GM11168 (cell line): ENCODE results near the gene EIF2D.

Source experiments
- in situ Hi-C: fragments of 300-500 bp; cut with MboI; formaldehyde crosslinking; loops from one replicate; pipeline ENCODE4 v1.12.0; 2022; ENCODE audit warnings: low sequenced_read_pairs; ENCODE audit not compliant: unreplicated experiment

EIF2D gene

DNA sequence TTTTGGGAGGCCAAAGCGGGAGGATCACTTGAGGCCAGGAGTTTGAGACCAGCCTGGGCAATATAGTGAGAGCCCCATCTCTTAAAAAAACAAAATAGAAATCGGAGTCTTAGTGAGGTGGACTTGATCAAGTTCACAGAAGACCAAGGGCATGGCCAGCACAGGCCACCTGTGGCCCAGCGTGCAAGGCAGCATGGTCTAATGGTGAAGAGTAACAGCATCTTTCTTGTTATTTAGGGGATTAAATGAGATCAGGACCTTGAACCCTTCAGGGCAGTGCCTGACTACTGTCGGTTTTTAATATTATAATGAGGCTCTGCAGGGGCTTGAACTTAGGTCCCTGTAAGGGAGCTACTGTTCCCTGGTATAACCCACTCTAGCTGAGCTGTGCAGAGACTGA is 38.5 kb downstream of the EIF2D start:
- in situ Hi-C loops = no loop called here

DNA sequence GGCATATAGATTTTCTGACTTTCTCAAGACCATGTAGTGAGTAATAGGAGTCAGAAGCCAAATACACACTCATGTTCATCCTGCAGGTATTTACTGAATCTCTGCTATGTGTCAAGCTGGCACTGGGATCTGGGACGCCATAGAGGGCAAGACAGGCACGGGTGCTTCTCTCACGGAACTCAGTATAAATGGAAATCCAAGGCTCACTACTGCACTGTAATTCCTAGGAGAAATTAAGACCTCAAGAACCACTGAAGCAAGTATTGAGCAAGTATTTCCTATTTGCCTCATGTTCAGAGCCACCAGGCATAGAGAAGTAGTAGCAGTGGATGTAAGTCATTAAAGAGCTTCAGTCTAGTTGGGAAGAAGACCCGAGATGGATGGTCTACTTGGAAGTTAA is 38.9 kb downstream of the EIF2D start:
- in situ Hi-C loops = no loop called here

DNA sequence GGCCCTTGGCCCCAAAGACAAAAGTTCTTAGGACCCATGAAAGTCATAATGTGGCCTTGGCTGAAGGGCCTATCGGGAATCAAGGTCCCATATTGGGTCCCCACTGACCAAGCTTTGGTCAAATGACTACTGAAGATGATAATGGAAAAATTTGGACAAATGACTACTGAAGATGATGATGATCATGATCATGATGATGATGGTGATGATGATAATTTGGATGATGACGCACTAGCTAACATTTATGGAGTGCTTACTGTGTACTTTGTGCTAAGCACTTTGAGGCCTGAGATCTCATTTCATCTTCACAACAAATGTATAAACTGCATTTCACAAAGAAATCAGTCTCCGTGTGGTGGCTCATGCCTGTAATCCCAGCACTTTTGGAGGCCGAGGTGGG is 39.4 kb downstream of the EIF2D start:
- in situ Hi-C loops = no loop called here

DNA sequence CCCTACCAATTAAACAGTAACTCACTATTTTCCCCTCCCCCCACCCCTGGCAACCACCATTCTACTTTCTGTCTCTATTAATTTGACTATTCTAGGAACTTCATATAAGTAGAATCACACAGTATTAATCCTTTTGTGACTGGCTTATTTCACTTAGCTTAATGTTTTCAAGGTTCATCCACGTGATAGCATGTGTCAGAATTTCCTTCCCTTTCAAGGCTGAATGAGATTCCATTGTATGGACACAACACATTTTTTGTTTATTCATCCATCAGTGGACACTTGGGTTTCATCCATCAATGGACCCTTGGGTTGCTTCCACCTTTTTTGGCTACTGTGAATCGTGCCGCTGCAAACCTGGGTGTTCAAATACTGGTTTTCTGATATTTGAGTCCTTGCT is 41.7 kb downstream of the EIF2D start:
- in situ Hi-C loops = no loop called here

DNA sequence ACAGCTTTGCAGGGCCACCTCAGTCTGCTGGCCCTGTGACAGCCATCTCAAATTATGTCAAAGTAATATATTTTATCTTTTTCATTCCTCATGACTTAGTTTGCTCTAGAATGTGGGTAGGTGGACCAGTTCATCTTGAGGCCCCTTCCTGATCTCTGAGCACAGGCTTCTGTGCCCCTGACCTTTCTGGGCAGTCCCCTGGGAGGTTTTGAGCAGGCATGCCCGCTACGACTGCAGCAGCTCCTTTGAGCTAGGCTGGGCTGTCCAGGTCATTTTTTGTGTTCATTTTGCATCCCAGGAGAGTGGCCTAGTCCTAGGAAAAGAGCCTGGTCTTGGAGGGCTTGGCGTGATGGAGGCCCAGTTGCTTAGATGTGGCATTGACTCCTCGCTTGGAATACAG is 42.7 kb downstream of the EIF2D start:
- in situ Hi-C loops = no loop called here

DNA sequence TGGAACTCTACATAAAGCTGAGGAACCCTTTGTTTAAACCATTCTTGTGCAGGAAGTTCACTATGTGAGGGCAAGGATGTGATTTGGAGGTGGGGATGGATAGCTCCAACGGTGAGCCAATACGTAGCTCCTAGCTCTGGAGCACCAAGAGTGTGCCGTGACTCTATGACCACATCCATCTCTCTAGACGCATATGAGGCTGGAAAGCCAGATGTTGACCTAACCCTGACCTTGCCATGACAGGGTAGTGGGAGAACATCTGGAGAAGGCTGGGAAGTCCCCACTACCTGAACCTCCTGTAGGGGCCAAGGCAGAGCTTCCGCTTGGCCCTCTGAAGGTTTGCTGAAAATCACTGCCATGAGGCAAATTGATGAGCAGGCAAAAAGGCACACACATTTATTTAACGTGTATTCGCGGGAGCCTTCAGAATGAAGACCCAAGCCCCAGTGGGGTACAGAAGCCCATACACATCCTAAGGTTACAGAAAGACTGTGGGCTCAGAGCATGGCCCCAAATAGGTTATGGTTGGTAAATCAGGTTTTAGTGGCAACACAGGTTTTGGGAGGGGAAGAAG is 43.4 kb downstream of the EIF2D start:
- in situ Hi-C loops = no loop called here

DNA sequence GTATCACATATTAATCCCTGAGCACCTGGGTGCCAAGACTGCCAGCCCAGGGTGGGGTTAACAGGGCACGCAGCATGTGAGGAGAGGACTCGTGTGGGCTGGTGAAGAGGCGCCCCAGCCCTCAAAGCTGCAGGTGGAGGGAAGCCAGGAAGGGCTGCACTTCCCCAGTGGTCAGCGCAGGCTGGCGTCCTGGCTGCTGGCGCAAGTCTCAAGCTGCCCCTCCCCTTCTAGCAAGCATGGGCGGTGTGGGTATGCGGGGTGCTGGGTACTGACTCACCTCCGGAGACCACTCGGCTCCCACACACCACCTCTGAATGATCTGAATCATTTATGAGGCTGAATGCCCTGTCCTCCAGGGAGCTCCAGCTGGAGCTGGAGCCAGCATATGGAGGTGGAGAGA is 44.0 kb downstream of the EIF2D start:
- in situ Hi-C loops = no loop called here

DNA sequence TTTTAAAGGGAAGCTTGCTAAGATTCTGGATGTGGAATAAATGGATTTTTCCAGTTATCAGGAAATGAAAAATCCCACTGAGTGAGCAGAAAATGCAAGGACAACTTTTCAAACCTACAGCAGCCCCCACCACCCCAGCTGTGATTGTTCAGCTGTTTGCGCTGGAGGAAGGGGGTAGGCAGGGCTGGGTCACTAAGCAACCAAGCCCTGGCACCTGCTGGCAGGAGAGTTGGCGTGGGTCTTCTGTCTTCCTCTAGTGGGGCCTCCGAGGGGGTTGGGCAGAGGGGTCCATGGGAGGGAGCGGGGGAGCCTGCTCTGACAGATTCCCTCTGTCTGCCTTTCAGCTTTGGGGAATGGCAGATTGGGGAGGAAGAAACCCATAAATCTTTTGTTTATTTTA is 45.3 kb downstream of the EIF2D start:
- in situ Hi-C loops = no loop called here

DNA sequence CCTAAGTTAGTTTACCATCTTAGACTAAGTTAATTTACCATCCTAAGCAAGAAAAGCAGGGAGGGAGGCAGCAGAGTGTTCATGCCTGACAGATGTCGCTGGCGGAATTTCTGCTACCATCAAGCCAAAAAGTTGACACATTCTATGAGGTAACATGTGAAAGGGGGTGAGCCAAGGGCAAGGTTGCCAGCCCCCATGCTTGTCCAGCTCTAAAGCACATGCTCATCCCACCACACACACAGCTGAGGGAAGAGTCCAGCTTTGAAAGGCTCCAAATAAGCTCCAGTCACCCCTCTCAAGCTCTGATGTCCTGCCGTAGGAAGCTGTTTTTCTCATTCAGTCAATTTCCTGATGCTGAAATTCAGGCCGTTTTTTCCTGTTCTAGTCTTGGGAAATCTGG is 46.3 kb downstream of the EIF2D start:
- in situ Hi-C loops = no loop called here

DNA sequence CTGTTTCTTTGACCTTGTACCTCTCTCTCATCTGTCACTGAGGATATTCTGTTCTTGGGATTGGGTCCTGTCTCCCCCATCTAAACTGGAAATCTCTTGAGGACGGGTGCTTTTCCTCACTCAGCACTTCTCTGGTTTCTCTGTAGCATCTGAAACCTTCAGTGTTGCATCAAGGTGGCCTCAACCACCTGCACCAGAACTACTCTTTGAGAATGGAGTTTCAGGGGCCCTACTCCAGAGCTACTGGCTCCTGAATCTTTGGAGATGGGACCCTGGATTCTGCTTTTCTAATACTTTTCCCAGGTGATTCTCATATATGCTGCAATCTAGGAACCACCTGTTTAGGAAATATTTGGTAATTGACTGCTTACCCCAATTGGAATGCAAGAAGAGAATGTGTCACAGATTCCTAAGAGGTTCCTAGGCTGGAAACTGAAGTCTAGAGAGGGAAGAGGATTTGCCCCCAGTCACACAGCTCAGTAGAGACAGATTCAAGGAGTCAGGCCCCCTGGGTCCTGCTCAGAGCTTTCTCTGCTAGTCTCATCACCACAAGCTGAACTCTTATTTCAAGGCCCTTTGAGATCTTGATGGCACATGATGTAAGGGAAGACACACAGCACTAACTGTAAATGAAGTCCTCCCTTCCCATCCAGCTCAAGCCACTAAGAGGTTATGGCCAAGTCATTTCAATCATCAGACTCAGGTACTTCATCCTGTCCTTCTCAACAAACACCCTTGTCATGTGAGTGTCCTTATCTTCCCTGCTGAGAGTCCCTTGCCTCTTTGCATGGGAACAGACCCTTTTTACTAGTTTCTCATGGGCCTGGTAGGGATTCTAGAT is 48.7 kb downstream of the EIF2D start:
- in situ Hi-C loops = no loop called here

DNA sequence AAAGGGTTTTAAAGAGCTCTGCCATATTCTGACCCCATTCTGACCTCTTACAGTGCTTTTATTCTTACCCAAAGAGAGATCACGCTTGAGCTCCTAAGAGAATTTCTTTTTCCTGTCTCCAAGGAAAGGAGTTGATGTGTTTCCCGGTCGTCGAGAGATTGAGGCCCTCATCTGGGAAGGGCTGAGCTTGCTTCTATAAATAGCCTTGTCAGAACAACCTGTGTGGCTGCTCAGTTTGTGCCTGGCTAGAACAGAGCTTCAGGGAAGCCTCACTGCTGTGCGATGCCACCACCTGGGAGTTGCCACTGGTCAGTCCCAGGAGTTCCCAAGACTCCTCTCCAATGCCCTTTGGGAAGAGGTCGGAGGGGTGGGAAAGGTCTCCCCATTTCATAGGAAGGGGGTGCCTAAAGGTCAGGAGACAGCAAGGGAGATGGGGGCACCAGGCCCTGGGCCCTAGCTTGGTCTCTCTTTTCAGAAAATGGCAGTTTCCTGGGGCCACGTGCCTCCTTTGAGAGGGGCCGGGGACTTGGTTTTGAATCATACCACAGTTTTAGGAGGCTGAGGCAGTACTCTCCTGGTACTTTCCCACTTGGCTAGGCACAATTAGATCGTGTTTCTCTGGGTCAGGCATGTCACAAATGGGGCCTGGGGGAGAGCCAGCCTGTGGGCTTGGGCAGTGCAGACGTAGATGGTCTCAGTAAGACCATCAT is 52.1 kb downstream of the EIF2D start:
- in situ Hi-C loops = no loop called here

DNA sequence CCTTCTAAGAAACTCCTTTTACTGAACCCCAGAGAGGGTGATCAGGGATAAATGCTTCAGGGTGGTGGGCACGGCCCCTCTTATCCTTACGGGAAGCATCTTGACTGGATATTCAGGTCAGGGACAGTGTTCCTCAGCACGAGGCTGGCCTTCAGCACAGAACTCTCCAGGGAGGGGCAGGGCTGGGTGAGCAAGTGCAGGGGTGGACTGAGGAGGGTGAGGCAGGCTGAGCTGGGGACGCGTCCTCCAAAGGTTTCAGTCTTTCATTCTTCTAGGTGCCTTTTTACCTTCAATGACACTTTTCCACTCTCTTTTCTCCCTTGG is 52.6 kb downstream of the EIF2D start:
- in situ Hi-C loops = no loop called here

DNA sequence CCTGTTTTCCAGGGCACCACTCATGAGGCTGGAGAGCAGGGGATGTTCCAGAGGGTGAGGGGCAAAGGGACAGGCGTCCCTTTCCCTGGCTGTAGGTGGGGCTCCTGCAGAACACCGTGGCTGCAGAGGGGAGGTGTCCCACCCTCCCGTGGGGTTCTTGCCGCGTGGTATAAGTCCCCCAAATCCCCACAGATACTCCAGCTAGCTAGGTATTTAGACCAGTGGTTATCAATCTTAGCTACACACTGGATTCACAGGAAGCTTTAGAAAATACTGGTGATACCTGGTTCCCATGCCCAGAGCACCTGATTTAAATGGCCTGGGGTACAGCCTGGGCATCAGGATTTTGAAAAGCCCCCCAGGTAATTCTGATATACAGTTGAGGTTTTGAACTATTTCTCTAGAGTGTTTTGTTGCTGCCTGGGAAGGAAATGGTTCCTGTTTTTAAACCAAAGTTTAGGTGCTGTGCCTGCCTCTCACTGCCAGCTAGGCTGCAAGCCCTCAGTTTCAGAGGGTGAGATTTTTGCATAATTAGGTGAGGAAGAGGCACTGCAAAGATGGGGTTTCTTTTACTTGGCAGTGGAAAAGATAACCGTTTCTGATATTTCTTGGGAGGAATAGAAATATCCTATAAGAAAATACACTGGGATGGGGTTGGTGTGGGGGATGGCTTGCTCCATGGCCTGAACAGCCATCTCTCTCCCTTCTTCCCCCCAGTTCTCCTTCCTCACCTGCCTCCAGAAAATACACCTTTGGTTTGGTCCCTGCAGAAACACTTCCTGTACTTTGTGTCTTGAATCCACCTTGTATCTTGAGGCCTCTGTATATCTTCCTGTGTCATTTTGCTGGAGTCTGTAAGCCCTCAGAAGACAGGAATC is 53.2 kb downstream of the EIF2D start:
- in situ Hi-C loops = no loop called here

DNA sequence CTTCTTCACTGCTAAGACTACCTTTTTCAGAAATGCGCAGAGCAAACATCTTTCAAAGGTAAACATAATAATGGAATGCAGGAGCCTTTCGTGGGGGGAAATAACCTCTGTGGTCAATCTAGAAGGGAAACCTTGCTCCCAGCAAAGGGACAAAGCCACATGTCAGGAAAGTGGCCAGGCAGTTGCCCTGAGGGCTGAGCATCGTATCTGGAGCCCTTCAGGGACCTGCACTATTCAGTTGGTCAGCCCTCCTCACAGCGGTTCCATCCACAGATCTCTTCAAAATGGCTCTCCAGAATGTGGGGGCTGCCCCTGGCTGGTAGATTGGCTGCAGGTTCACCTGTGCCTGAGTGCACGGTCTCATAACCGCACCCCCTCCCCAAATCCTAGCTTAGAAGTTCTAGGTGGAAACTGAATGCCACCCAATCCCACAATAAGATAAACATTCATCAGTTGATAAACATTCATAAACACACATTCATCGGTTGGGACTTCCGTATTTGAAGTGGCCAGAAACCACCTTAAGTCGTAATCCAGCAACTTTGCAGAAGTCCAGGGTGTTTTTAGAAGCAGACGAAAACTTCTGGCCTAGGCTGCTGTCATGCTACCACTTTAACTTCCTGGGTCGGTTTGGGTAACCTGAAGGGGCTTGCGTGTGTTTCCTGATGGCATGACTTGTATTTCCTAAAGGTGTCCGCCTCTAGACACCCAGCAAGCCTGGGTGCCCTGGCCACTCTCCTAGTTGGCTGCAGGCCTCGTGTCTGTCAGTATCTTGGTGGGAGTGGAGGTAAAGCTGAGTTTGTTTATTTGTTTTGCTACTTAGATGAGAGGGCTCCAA is 54.4 kb downstream of the EIF2D start:
- in situ Hi-C loops = no loop called here

DNA sequence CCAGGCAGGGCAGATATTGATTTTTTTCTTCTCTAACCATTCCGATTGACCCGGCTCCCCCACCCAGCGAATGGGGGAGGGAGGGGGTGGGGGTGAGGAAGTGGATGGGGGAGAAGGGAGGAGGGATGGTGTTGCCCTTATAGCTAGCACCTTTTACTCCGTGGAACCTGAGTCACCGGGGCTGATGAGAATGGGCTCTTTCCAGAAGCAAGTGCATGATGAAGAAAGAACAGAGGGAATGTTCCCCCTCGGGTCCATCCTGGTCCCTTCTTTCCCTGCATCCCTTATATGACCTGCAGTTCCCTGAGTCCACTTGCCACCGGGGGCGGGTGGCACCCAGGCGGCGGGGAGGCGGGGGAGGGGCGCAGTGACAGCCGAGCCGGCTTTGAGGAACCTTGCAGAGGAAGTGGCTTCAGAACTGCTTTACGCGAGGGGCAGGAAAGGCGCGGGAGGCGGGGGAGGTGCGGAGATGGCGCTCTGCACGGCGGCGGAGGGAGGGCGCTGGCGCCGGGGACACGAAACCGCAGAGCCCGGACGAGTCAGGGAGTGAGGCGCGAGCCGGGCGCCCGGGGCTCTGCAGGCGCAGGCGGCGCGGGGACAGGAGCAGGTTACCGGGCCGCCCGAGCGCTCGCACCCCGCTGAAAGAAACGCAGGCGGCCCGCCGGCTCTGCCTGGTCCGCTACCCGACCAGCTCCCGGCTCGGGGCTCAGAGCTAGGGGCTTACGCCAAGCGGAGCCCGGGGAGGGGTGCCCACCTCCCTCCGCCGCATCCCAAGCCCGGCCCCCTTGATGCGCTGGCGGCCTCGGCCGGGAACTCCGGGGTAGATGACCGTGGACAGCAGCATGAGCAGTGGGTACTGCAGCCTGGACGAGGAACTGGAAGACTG is 55.3 kb downstream of the EIF2D start:
- in situ Hi-C loops = no loop called here

DNA sequence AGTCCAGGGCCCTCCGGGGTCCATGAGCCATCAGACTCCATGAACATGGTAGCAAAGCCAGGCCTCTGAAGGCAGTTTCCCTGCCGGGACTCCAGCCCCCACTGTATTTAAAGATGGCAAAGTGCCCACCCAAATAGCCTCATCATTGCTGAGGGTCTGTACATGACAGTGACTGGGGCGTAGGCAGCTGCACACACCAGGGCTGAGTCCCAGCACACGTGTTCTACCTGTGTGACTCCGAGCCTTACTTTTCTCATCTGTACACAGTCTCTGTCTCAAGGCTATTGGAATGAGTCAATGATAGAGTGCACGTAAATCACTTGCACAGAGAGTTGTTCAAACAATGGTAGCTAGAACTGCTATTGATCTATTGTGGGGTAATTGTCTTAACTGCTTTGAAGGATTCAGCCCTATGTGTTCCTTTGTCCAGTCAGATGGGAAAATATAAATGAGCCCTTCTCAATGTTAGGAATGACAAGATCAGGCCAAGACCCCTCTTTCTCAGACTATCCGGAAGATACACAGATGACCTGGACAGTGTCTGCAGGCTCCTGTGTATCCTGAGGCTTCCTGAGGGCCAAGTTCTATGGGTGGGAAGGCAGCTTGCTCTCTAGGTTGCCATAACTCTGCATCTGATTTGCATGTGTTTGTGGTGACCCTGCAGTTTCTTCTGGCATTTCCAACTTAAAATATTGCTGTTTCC is 56.1 kb downstream of the EIF2D start:
- in situ Hi-C loops = no loop called here

DNA sequence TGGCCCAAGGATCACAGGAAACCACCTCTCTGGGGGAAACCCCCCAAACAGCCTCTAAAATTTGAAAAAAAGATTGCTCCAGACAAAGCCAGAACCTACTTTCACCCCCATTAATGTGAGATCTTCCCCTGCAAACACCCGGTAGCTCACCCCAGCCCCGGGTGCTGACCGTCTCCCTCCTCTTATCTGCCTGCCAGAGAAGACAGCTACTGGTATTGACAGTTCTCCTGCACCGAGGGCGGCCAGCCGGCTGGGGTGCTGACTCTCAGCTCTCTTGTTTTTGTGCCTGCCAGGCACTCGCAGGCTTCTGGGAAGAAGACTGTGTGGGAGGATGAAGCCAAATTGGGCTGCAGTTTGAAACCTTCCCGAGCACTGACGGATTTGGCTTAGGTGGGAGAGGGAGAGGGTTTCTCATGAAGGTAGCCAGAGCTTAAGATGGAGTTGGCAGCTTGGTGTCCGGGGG is 56.8 kb downstream of the EIF2D start:
- in situ Hi-C loops = no loop called here
